Measurements from ENCODE around the gene SUSD3.

The SUSD3 gene

GRCh38 chr9:93121316-93122241 is 63.1 kb downstream of the SUSD3 start:
- no peak for DNase-seq (ENCODE audit: low read depth in 2 of 3, low spot score in 2 of 3)

GRCh38 chr9:93122721-93123221 is 64.3 kb downstream of the SUSD3 start:
- no peak for DNase-seq (ENCODE audit: low read depth in 2 of 3, low spot score in 2 of 3)

- DNase-seq (ENCODE audit: low read depth in 2 of 3, low spot score in 2 of 3): no peak
Measured at GRCh38 chr9:93123561-93124283, 65.2 kb downstream of the SUSD3 start.

- DNase-seq (ENCODE audit: low read depth in 2 of 3, low spot score in 2 of 3): no peak
Measured at GRCh38 chr9:93124793-93125192, 66.3 kb downstream of the SUSD3 start.

GRCh38 chr9:93125331-93125894 is 66.9 kb downstream of the SUSD3 start:
- no peak for DNase-seq (ENCODE audit: low read depth in 2 of 3, low spot score in 2 of 3)

GRCh38 chr9:93126151-93126781 is 67.8 kb downstream of the SUSD3 start:
- DNase-seq (ENCODE audit: low read depth in 2 of 3, low spot score in 2 of 3): no peak

- no peak for DNase-seq (ENCODE audit: low read depth in 2 of 3, low spot score in 2 of 3)
Measured at GRCh38 chr9:93126825-93127368, 68.4 kb downstream of the SUSD3 start.

- no peak for DNase-seq (ENCODE audit: low read depth in 2 of 3, low spot score in 2 of 3)
Measured at GRCh38 chr9:93127395-93127911, 69.0 kb downstream of the SUSD3 start.

- no peak for DNase-seq (ENCODE audit: low read depth in 2 of 3, low spot score in 2 of 3)
Measured at GRCh38 chr9:93128011-93128714, 69.7 kb downstream of the SUSD3 start.

- no peak for DNase-seq (ENCODE audit: low read depth in 2 of 3, low spot score in 2 of 3)
Measured at GRCh38 chr9:93128715-93129224, 70.3 kb downstream of the SUSD3 start.

- DNase-seq (ENCODE audit: low read depth in 2 of 3, low spot score in 2 of 3): no peak
Measured at GRCh38 chr9:93129286-93129685, 70.8 kb downstream of the SUSD3 start.

GRCh38 chr9:93129691-93130500 is 71.4 kb downstream of the SUSD3 start:
- no peak for DNase-seq (ENCODE audit: low read depth in 2 of 3, low spot score in 2 of 3)

GRCh38 chr9:93130861-93131481 is 72.5 kb downstream of the SUSD3 start:
- no peak for DNase-seq (ENCODE audit: low read depth in 2 of 3, low spot score in 2 of 3)

GRCh38 chr9:93131599-93132286 is 73.2 kb downstream of the SUSD3 start:
- no peak for DNase-seq (ENCODE audit: low read depth in 2 of 3, low spot score in 2 of 3)

GRCh38 chr9:93132287-93132927 is 73.9 kb downstream of the SUSD3 start:
- no peak for DNase-seq (ENCODE audit: low read depth in 2 of 3, low spot score in 2 of 3)

- DNase-seq (ENCODE audit: low read depth in 2 of 3, low spot score in 2 of 3): no peak
Measured at GRCh38 chr9:93132946-93133680, 74.6 kb downstream of the SUSD3 start.

GRCh38 chr9:93133681-93134014 is 75.1 kb downstream of the SUSD3 start:
- DNase-seq (ENCODE audit: low read depth in 2 of 3, low spot score in 2 of 3): peak; percentile 37 to 43 (median 43)

Measured in activated CD8-positive, alpha-beta memory T cell treated with anti-CD3 and anti-CD28 coated beads for 48 hours (primary cell).